Kidney (tissue), 14 donors: Measurements from ENCODE around the gene MED10. TPM values are rescaled to one million over a fixed set of nuclear protein-coding genes. Genes with fewer than 3 reads are reported as not detected.

ENCODE experiments used
- DNase-seq, 5 donors: peaks; one replicate each; pipeline ENCODE4 v3.0.0-alpha.2; 2013 to 2020
- FAIRE-seq: peaks from 2 replicates; lab custom pipeline; 2012; peaks lifted over from hg19 to GRCh38; lab: Jason Lieb, UNC
- H3K27ac ChIP-seq, 2 donors: one replicate each; pipeline ENCODE4 v1.7.0; 2013; ENCODE audit warnings: low read depth in 2 of 2, low read length in 2 of 2, inconsistent platforms in 1 of 2
- H3K27me3 ChIP-seq: one replicate; pipeline ENCODE4 v1.7.1; 2013; ENCODE audit warnings: low read length, inconsistent platforms; ENCODE audit not compliant: control insufficient read depth, insufficient read depth
- H3K36me3 ChIP-seq, 3 donors: one replicate each; pipeline versions ENCODE4 v1.7.0 to v1.7.1; 2013; ENCODE audit warnings: low read length in 3 of 3, control low read depth in 1 of 3, inconsistent platforms in 1 of 3; ENCODE audit not compliant: insufficient read depth in 3 of 3, control insufficient read depth in 2 of 3
- H3K4me1 ChIP-seq, 3 donors: one replicate each; pipeline versions ENCODE4 v1.7.0 to v1.7.1; 2013; ENCODE audit warnings: low read length in 3 of 3, inconsistent platforms in 1 of 3, low read depth in 1 of 3; ENCODE audit not compliant: control insufficient read depth in 2 of 3, insufficient read depth in 2 of 3
- H3K4me3 ChIP-seq, 3 donors: one replicate each; pipeline versions ENCODE4 v1.7.0 to v1.8.1; 2013; ENCODE audit warnings: low read length in 3 of 3, control low read depth in 1 of 3, inconsistent platforms in 1 of 3
- H3K9ac ChIP-seq, 3 donors: one replicate each; pipeline versions ENCODE4 v1.7.0 to v1.7.1; 2013; ENCODE audit warnings: low read length in 3 of 3, control low read depth in 1 of 3, inconsistent platforms in 1 of 3
- H3K9me3 ChIP-seq, 3 donors: one replicate each; pipeline versions ENCODE4 v1.7.0 to v1.7.1; 2013; ENCODE audit warnings: low read length in 3 of 3, control low read depth in 1 of 3, inconsistent platforms in 1 of 3; ENCODE audit not compliant: control insufficient read depth in 2 of 3, insufficient read depth in 1 of 3
- CTCF ChIP-seq: IDR thresholded peaks from 3 replicates; pipeline ENCODE4 v1.5.1; 2012; ENCODE audit warnings: mild to moderate bottlenecking, moderate library complexity, borderline replicate concordance; ENCODE audit not compliant: insufficient read depth; ENCODE audit errors: extremely low read depth
- intact Hi-C: fragments of 100-400 bp; cut with DNase I; formaldehyde crosslinking; loops from one replicate; pipeline ENCODE4 v1.11.1; 2022
- polyA plus RNA-seq: library from polyadenylated mRNA; stranded (reverse); fragments of 350-450 nt; fragmentation: Illumina TruSeq; extraction: RNeasy Lipid Tissue Mini Kit (QIAGEN cat#74804); gene quantifications from one replicate; pipeline ENCODE4 v1.2.3, GENCODE V29; 2014; ENCODE audit warnings: low read depth, low replicate concordance; ENCODE audit not compliant: insufficient read depth
- total RNA-seq: library from RNA; stranded (reverse); fragmentation: NEBNext Ultra II Directional; extraction: Animal tissue kit (Norgen Biotek cat#: 25700); gene quantifications from one replicate; pipeline ENCODE4 v1.2.1, GENCODE V29; 2021
- donor health status: control.
- donor health status: control.
- donor health status: control.
- donor health status: control.
- donor health status: control.
- donor health status: DM: yes; HTN: yes; CAD: no.
- donor health status: Normal renal cell carcinoma (clear cell type).

The MED10 gene
- total and polyA plus RNA-seq, 2 donors from 2014 or later = 25.9 to 32.3 TPM

GRCh38 chr5:6338871-6339270, 39.5 kb downstream of the MED10 start:
- FAIRE-seq = no peak
- TF ChIP-seq CTCF = no peak
- Histone ChIP-seq H3K27me3 (no peaks in the 10 kb centered on the region), H3K9ac (no peak overlapping the region), H3K27ac (no peak overlapping the region), H3K9me3 (no peaks in the 10 kb centered on the region), H3K4me3 (no peak overlapping the region), H3K36me3 (no peaks in the 10 kb centered on the region), H3K4me1 (no peaks in the 10 kb centered on the region)
- no peak for DNase-seq
- intact Hi-C loops = no loop called here

GRCh38 chr5:6338135-6338534, 40.2 kb downstream of the MED10 start:
- no peak for DNase-seq
- intact Hi-C loops = no loop called here

GRCh38 chr5:6333182-6333905, 45.0 kb downstream of the MED10 start:
- Histone ChIP-seq H3K9ac (no peak overlapping the region), H3K4me3 (no peak overlapping the region), H3K36me3 (peaks cover 0 to 2% (median 0%) of the 10 kb centered on the region in 3 donors), H3K4me1 (no peaks in the 10 kb centered on the region), H3K27ac (no peak overlapping the region), H3K9me3 (peaks cover 0 to 10% (median 0%) of the 10 kb centered on the region in 3 donors), H3K27me3 (no peaks in the 10 kb centered on the region)
- FAIRE-seq (no peak), DNase-seq (no peak)
- intact Hi-C loops = no loop called here
- no peak for TF ChIP-seq CTCF

More at GRCh38 chr5:6338135-6338534, 40.2 kb downstream of the MED10 start:
- H3K9ac ChIP-seq = no peak overlapping the region
- H3K4me3 ChIP-seq = no peak overlapping the region
- no peaks in the 10 kb centered on the region for H3K9me3 ChIP-seq
- TF ChIP-seq CTCF = no peak
- no peaks in the 10 kb centered on the region for H3K27me3 ChIP-seq
- no peak overlapping the region for H3K27ac ChIP-seq
- H3K36me3 ChIP-seq = no peaks in the 10 kb centered on the region
- no peaks in the 10 kb centered on the region for H3K4me1 ChIP-seq
- no peak for FAIRE-seq
